Measurements from ENCODE around the gene SYCE3.

DNA sequence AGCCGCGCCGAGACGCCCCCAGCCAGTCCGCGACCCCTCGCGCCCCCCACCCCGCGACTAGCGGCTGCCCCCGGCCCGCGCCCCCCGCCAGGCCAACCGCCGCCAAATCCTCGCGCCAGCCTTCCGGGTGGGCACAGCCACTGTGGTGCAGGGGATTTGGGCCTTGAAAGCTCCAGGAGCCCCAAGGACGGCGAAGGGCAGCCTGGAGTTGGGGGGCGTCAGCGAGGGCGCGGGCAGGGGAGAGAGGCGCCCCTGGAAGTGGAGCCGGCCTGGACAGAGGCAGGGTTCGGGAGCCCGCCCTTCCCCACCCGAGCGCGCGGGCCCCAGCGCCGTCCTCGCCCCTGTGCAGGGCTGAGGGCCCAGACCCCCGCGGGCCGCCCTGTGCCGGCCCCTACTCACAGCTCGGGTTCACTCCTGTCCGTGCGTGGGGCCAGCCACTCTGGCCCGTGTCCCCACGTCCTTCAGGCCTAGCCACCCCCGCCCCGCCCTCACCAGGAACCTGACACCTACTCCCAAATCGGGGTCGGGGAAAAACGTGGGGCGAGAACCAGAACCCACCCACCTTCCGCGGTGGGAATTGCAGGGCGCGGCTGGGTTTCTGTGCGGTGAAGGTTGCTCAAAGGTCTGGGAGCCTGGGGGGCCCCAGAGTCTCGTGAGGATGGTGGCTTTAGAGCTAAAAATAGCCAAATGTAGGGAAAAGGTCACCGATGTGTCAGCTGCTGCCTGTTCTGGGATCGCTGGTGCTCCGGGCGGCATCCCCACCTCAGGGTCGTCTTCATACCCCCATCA lies 15.5 kb upstream of the SYCE3 start, which contains the start of gene CPT1B:
- TF ChIP-seq, protein P1, sequence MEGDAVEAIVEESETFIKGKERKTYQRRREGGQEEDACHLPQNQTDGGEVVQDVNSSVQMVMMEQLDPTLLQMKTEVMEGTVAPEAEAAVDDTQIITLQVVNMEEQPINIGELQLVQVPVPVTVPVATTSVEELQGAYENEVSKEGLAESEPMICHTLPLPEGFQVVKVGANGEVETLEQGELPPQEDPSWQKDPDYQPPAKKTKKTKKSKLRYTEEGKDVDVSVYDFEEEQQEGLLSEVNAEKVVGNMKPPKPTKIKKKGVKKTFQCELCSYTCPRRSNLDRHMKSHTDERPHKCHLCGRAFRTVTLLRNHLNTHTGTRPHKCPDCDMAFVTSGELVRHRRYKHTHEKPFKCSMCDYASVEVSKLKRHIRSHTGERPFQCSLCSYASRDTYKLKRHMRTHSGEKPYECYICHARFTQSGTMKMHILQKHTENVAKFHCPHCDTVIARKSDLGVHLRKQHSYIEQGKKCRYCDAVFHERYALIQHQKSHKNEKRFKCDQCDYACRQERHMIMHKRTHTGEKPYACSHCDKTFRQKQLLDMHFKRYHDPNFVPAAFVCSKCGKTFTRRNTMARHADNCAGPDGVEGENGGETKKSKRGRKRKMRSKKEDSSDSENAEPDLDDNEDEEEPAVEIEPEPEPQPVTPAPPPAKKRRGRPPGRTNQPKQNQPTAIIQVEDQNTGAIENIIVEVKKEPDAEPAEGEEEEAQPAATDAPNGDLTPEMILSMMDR (conservative IDR thresholded peaks at IDR 0.05; ENCODE audit: low read depth, low read length) = no peak
- TF ChIP-seq EZH2 (IDR thresholded peaks at IDR 0.05; ENCODE audit: borderline replicate concordance, low read depth, low read length, poor library complexity, severe bottlenecking) = no peak
